ENCODE measurements around the gene RPS8.

- TF ChIP-seq POLR2AphosphoS5 (IDR thresholded peaks at IDR 0.05; ENCODE audit: low read depth, low read length) (no peak), POLR2A (IDR thresholded peaks at IDR 0.05; ENCODE audit: low read depth, low read length) (no peak), TAF1 (IDR thresholded peaks at IDR 0.05; ENCODE audit: borderline replicate concordance, low read depth, low read length) (no peak)
Measured at GRCh38 chr1:44828003-44828651, 52.8 kb downstream of the RPS8 start.
